ENCODE measurements around the gene ZNF580.

Gene ZNF580

GRCh38 chr19:55667006-55667381, 26.2 kb downstream of the ZNF580 start:
- TF ChIP-seq CTCF (IDR thresholded peaks at IDR 0.05; ENCODE audit: borderline replicate concordance, control extremely low read depth, extremely low read depth, insufficient read depth, missing control alignments) = no peak
- no peak for DNase-seq (ENCODE audit: low spot score)
- in situ Hi-C loops (cut with MboI; ENCODE audit: low sequenced_read_pairs, unreplicated experiment) = no loop called here

GRCh38 chr19:55667511-55667910, 26.7 kb downstream of the ZNF580 start:
- in situ Hi-C loops (cut with MboI; ENCODE audit: low sequenced_read_pairs, unreplicated experiment) = no loop called here
- TF ChIP-seq CTCF (IDR thresholded peaks at IDR 0.05; ENCODE audit: borderline replicate concordance, control extremely low read depth, extremely low read depth, insufficient read depth, missing control alignments) = no peak
- no peak for DNase-seq (ENCODE audit: low spot score)

- in situ Hi-C loops (cut with MboI; ENCODE audit: low sequenced_read_pairs, unreplicated experiment) = no loop called here
- no peak for TF ChIP-seq CTCF (IDR thresholded peaks at IDR 0.05; ENCODE audit: borderline replicate concordance, control extremely low read depth, extremely low read depth, insufficient read depth, missing control alignments)
- DNase-seq (ENCODE audit: low spot score) = no peak
Observed at GRCh38 chr19:55667958-55668357, 27.2 kb downstream of the ZNF580 start.

GRCh38 chr19:55668603-55669348, 28.0 kb downstream of the ZNF580 start:
- DNase-seq (ENCODE audit: low spot score) = no peak
- in situ Hi-C loops (cut with MboI; ENCODE audit: low sequenced_read_pairs, unreplicated experiment) = no loop called here
- TF ChIP-seq CTCF (IDR thresholded peaks at IDR 0.05; ENCODE audit: borderline replicate concordance, control extremely low read depth, extremely low read depth, insufficient read depth, missing control alignments) = no peak

GRCh38 chr19:55669418-55670279, 28.8 kb downstream of the ZNF580 start:
- in situ Hi-C loops (cut with MboI; ENCODE audit: low sequenced_read_pairs, unreplicated experiment) = no loop called here
- TF ChIP-seq CTCF (IDR thresholded peaks at IDR 0.05; ENCODE audit: borderline replicate concordance, control extremely low read depth, extremely low read depth, insufficient read depth, missing control alignments) = no peak
- DNase-seq (ENCODE audit: low spot score) = no peak

- no peak for TF ChIP-seq CTCF (IDR thresholded peaks at IDR 0.05; ENCODE audit: borderline replicate concordance, control extremely low read depth, extremely low read depth, insufficient read depth, missing control alignments)
- in situ Hi-C loops (cut with MboI; ENCODE audit: low sequenced_read_pairs, unreplicated experiment) = no loop called here
- DNase-seq (ENCODE audit: low spot score) = no peak
Observed at GRCh38 chr19:55670280-55671053, 29.7 kb downstream of the ZNF580 start.

Data from GM13976 (cell line).